CD14-positive monocyte (primary cell): ENCODE measurements around the gene TTLL12. TPM values are rescaled to one million over a fixed set of nuclear protein-coding genes. Genes with fewer than 3 reads are reported as not detected.

Experiments
- DNase-seq, 3 donors: peaks; one replicate each; pipeline ENCODE4 v3.0.0-alpha.2; 2011 to 2022
- H2AFZ ChIP-seq: 2 replicates; pipeline ENCODE4 v1.6.0; 2012; ENCODE audit warnings: mild to moderate bottlenecking, low read depth, low read length, inconsistent platforms; ENCODE audit not compliant: insufficient read depth, poor library complexity, severe bottlenecking
- H3K27ac ChIP-seq, 2 donors: 1 replicate in 1 of 2; 2 replicates in 1 of 2; pipeline ENCODE4 v1.5.1; 2012 to 2013; ENCODE audit warnings: low read length in 2 of 2, control low read depth in 1 of 2, inconsistent platforms in 1 of 2, low read depth in 1 of 2, mild to moderate bottlenecking in 1 of 2
- H3K27me3 ChIP-seq, 2 donors: one replicate each; pipeline versions ENCODE4 v1.6.0 to v1.6.1; 2011 to 2013; ENCODE audit warnings: low read length in 2 of 2; ENCODE audit not compliant: control insufficient read depth in 2 of 2, insufficient read depth in 2 of 2
- H3K36me3 ChIP-seq, 2 donors: replicated peaks in 1 of 2; 1 replicate in 1 of 2; 2 replicates in 1 of 2; pipeline versions ENCODE4 v1.5.1 to v1.6.1; 2012 to 2013; ENCODE audit warnings: low read length in 2 of 2, control low read depth in 1 of 2, inconsistent platforms in 1 of 2, mild to moderate bottlenecking in 1 of 2; ENCODE audit not compliant: insufficient read depth in 2 of 2, control insufficient read depth in 1 of 2
- H3K4me1 ChIP-seq, 2 donors: 1 replicate in 1 of 2; 2 replicates in 1 of 2; pipeline versions ENCODE4 v1.5.1 to v1.6.1; 2012 to 2013; ENCODE audit warnings: low read length in 2 of 2, control low read depth in 1 of 2, inconsistent platforms in 1 of 2, mild to moderate bottlenecking in 1 of 2, moderate library complexity in 1 of 2; ENCODE audit not compliant: insufficient read depth in 2 of 2, control insufficient read depth in 1 of 2
- H3K4me2 ChIP-seq: replicated peaks from 2 replicates; pipeline ENCODE3; 2012; ENCODE audit warnings: low read length, moderate library complexity, mild to moderate bottlenecking; ENCODE audit not compliant: poor library complexity, severe bottlenecking; ENCODE audit errors: extremely low read depth
- H3K4me3 ChIP-seq, 3 experiments: fragments of 200-600 bp in 1 of 3; sonication (generic) in 1 of 3; replicated peaks in 1 of 3; 1 replicate in 2 of 3; 2 replicates in 1 of 3; pipeline ENCODE4 v1.5.1; 2011 to 2013; ENCODE audit warnings: low read length in 3 of 3, mild to moderate bottlenecking in 3 of 3, control low read depth in 2 of 3, low read depth in 2 of 3, inconsistent platforms in 1 of 3, moderate library complexity in 1 of 3
- H3K79me2 ChIP-seq: 2 replicates; pipeline ENCODE4 v1.6.0; 2012; ENCODE audit warnings: mild to moderate bottlenecking, control low read depth, inconsistent platforms, low read length, moderate library complexity; ENCODE audit not compliant: insufficient read depth
- H3K9ac ChIP-seq: 2 replicates; pipeline ENCODE4 v1.6.0; 2017; ENCODE audit warnings: low read length, mild to moderate bottlenecking; ENCODE audit not compliant: insufficient read depth, poor library complexity, severe bottlenecking
- H3K9me3 ChIP-seq, 2 donors: replicated peaks in 1 of 2; 1 replicate in 1 of 2; 2 replicates in 1 of 2; pipeline versions ENCODE4 v1.5.1 to v1.6.1; 2012 to 2013; ENCODE audit warnings: low read length in 2 of 2, control low read depth in 1 of 2; ENCODE audit not compliant: control insufficient read depth in 1 of 2, insufficient read depth in 1 of 2
- H4K20me1 ChIP-seq: 2 replicates; pipeline ENCODE4 v1.6.0; 2012; ENCODE audit warnings: mild to moderate bottlenecking, low read length, control low read depth, moderate library complexity; ENCODE audit not compliant: insufficient read depth
- H3K27ac Mint-ChIP-seq, 7 donors: one replicate each; pipeline ENCODE4 v1.8.0; 2020; ENCODE audit warnings: mild to moderate bottlenecking in 7 of 7, mixed read lengths in 7 of 7, moderate library complexity in 6 of 7, inconsistent platforms in 2 of 7
- H3K27me3 Mint-ChIP-seq, 3 donors: one replicate each; pipeline ENCODE4 v1.8.0; 2021 to 2022; ENCODE audit warnings: low read depth in 3 of 3, mild to moderate bottlenecking in 3 of 3, mixed read lengths in 3 of 3, moderate library complexity in 3 of 3, inconsistent platforms in 1 of 3
- H3K36me3 Mint-ChIP-seq, 2 donors: one replicate each; pipeline ENCODE4 v1.8.0; 2020; ENCODE audit warnings: mixed read lengths in 2 of 2, inconsistent platforms in 1 of 2, mild to moderate bottlenecking in 1 of 2
- H3K4me1 Mint-ChIP-seq: one replicate; pipeline ENCODE4 v1.8.0; 2020; ENCODE audit warnings: mild to moderate bottlenecking, mixed read lengths
- H3K4me3 Mint-ChIP-seq, 2 donors: one replicate each; pipeline ENCODE4 v1.8.0; 2020; ENCODE audit warnings: mild to moderate bottlenecking in 2 of 2, mixed read lengths in 2 of 2, moderate library complexity in 1 of 2
- H3K9me3 Mint-ChIP-seq, 7 donors: one replicate each; pipeline ENCODE4 v1.8.0; 2020 to 2022; ENCODE audit warnings: mixed read lengths in 7 of 7, mild to moderate bottlenecking in 6 of 7, moderate library complexity in 6 of 7, inconsistent platforms in 2 of 7
- CTCF ChIP-seq: fragments of 200-600 bp; IDR thresholded peaks from one replicate; pipeline ENCODE4 v1.8.0; 2022; ENCODE audit warnings: antibody characterized with exemption, mild to moderate bottlenecking
- WGBS: methylation state at CpG from one replicate; pipeline ENCODE4 v1.1.5; 2013; ENCODE audit warnings: missing lambda C conversion rate; ENCODE audit not compliant: insufficient coverage; 5-methylcytosine and 5-hydroxymethylcytosine counted together
- intact Hi-C, 2 donors: fragments of 100-400 bp; cut with micrococcal nuclease; formaldehyde crosslinking; loops; one replicate each; pipeline versions ENCODE4 v1.15.0 to v1.15.1; 2023
- polyA plus RNA-seq, 3 donors: library from polyadenylated mRNA; depleted of rRNA in 1 of 3; unstranded in 2 of 3; stranded (reverse) in 1 of 3; fragments of 300-500 nt in 2 of 3; fragments of >200 nt in 1 of 3; fragmentation: Illumina TruSeq in 2 of 3; gene quantifications; 1 replicate in 2 of 3; 2 replicates in 1 of 3; pipeline ENCODE4 v1.2.3, GENCODE V29; 2012 to 2021

Gene TTLL12
- polyA plus RNA-seq, 3 donors = 9.5 to 16.6 (median 16.5) TPM

GRCh38 chr22:43207849-43208702 is 21.1 kb upstream of the TTLL12 start:
- H3K9ac ChIP-seq = no peak overlapping the region
- no peak for DNase-seq
- WGBS = 95% methylated on average over 21 of the region's 26 CpGs
- peaks cover 0 to 10% (median 2%) of the 10 kb centered on the region in 3 donors for H3K27me3 Mint-ChIP-seq
- H3K4me1 Mint-ChIP-seq = peaks cover 2% of the 10 kb centered on the region
- H3K9me3 Mint-ChIP-seq = no peaks in the 10 kb centered on the region
- H3K27ac Mint-ChIP-seq = no peak overlapping the region
- no peaks in the 10 kb centered on the region for H3K79me2 ChIP-seq
- no peaks in the 10 kb centered on the region for H3K9me3 ChIP-seq
- no peaks in the 10 kb centered on the region for H3K36me3 Mint-ChIP-seq
- no peaks in the 10 kb centered on the region for H3K36me3 ChIP-seq
- no peak overlapping the region for H3K4me3 ChIP-seq
- no peak overlapping the region for H3K4me2 ChIP-seq
- no peaks in the 10 kb centered on the region for H3K27me3 ChIP-seq
- no peaks in the 10 kb centered on the region for H3K4me1 ChIP-seq
- no peak overlapping the region for H3K4me3 Mint-ChIP-seq
- intact Hi-C loops = no loop called here
- TF ChIP-seq CTCF = no peak
- no peak overlapping the region for H2AFZ ChIP-seq
- H3K27ac ChIP-seq = no peak overlapping the region
- no peaks in the 10 kb centered on the region for H4K20me1 ChIP-seq

- DNase-seq = no peak
- H3K4me1 ChIP-seq = no peaks in the 10 kb centered on the region
- peaks cover 0 to 10% (median 2%) of the 10 kb centered on the region in 3 donors for H3K27me3 Mint-ChIP-seq
- H3K9ac ChIP-seq = no peak overlapping the region
- no peak overlapping the region for H3K27ac ChIP-seq
- H3K4me1 Mint-ChIP-seq = peaks cover 2% of the 10 kb centered on the region
- H4K20me1 ChIP-seq = no peaks in the 10 kb centered on the region
- no peak overlapping the region for H2AFZ ChIP-seq
- no peak overlapping the region for H3K4me3 ChIP-seq
- no peaks in the 10 kb centered on the region for H3K9me3 ChIP-seq
- no peak for TF ChIP-seq CTCF
- 100% methylated on average over 12 of the region's 13 CpGs for WGBS
- no peaks in the 10 kb centered on the region for H3K36me3 ChIP-seq
- intact Hi-C loops = no loop called here
- H3K9me3 Mint-ChIP-seq = peaks cover 0 to 2% (median 0%) of the 10 kb centered on the region in 7 donors
- H3K4me2 ChIP-seq = no peak overlapping the region
- H3K79me2 ChIP-seq = no peaks in the 10 kb centered on the region
- no peaks in the 10 kb centered on the region for H3K27me3 ChIP-seq
- no peak overlapping the region for H3K4me3 Mint-ChIP-seq
- H3K27ac Mint-ChIP-seq = no peak overlapping the region
- H3K36me3 Mint-ChIP-seq = no peaks in the 10 kb centered on the region
These were observed 20.5 kb upstream of the TTLL12 start for GRCh38 chr22:43207386-43207785.
